OCI-LY3 (cell line): ENCODE data around the gene TMC2.
A peak's percentile ranks its signal among the peaks of the same experiment; 100 is the strongest.

Source experiments
- H2AFZ ChIP-seq: fragments of 200-600, 300-600 bp; shearing (Covaris generic); 2 replicates; pipeline ENCODE4 v1.6.0; 2014; ENCODE audit warnings: antibody characterized with exemption, low read depth, low read length
- H3K27ac ChIP-seq: fragments of 200-600, 300-600 bp; sonication (generic); 2 replicates; pipeline ENCODE4 v1.5.1; 2014; ENCODE audit warnings: mild to moderate bottlenecking, low read length, moderate library complexity, mixed read lengths
- H3K27me3 ChIP-seq: fragments of 200-600, 300-600 bp; sonication (generic); 2 replicates; pipeline ENCODE4 v1.6.1; 2014; ENCODE audit warnings: low read depth, low read length, mixed read lengths
- H3K36me3 ChIP-seq: fragments of 200-600, 300-600 bp; sonication (generic); replicated peaks from 2 replicates; pipeline ENCODE3; 2014; ENCODE audit warnings: low read depth, low read length, mixed read lengths
- H3K4me1 ChIP-seq: fragments of 300-600, 200-600 bp; sonication (generic); 2 replicates; pipeline ENCODE4 v1.6.1; 2014; ENCODE audit warnings: low read length, mixed read lengths
- H3K4me2 ChIP-seq: fragments of 200-600, 300-600 bp; sonication (generic); 2 replicates; pipeline ENCODE4 v1.6.1; 2014; ENCODE audit warnings: low read length, mixed read lengths
- H3K4me3 ChIP-seq: fragments of 300-600, 200-600 bp; sonication (generic); 2 replicates; pipeline ENCODE4 v1.5.1; 2014; ENCODE audit warnings: antibody characterized with exemption, mild to moderate bottlenecking, low read length, moderate library complexity
- H3K79me2 ChIP-seq: fragments of 300-600, 200-600 bp; shearing (Covaris generic); 2 replicates; pipeline ENCODE4 v1.6.1; 2014; ENCODE audit warnings: mild to moderate bottlenecking, low read length, mixed read lengths
- H3K9ac ChIP-seq: fragments of 300-600, 200-600 bp; shearing (Covaris generic); 2 replicates; pipeline ENCODE4 v1.6.0; 2014; ENCODE audit warnings: mild to moderate bottlenecking, low read length, moderate library complexity
- H3K9me3 ChIP-seq: fragments of 200-600, 300-600 bp; shearing (Covaris generic); 2 replicates; pipeline ENCODE4 v1.6.1; 2014; ENCODE audit warnings: low read length, mixed read lengths; ENCODE audit not compliant: insufficient read depth
- H4K20me1 ChIP-seq: fragments of 200-600, 300-600 bp; sonication (generic); 2 replicates; pipeline ENCODE4 v1.6.1; 2016; ENCODE audit warnings: low read length, mixed read lengths; ENCODE audit not compliant: insufficient read depth
- CTCF ChIP-seq: fragments of 200-600, 300-600 bp; sonication (generic); IDR thresholded peaks from 2 replicates; pipeline ENCODE4 v1.5.1; 2014; ENCODE audit warnings: antibody characterized with exemption, low read length, low read depth
- EZH2phosphoT487 ChIP-seq: fragments of 200-600 bp; shearing (Covaris generic); IDR thresholded peaks from 2 replicates; pipeline ENCODE4 v1.6.1; 2018; ENCODE audit warnings: antibody characterized with exemption, mixed run types, low read depth

The TMC2 gene

GRCh38 chr20:2663887-2664719 lies 127.7 kb downstream of the TMC2 start, which contains the start of gene IDH3B:
Gene IDH3B (minus strand): TSS chr20:2664216. CDS start chr20:2664188, 28 bp downstream.
- H3K9ac ChIP-seq = peak within 1 kb of the TSS; percentile 84

GRCh38 chr20:2671977-2672376 lies 135.6 kb downstream of the TMC2 start:
- no peak overlapping the region for H3K27ac ChIP-seq
- H3K4me1 ChIP-seq = peaks cover 6% of the 10 kb centered on the region; the same call in 1 of the 2 replicates
- no peaks in the 10 kb centered on the region for H3K36me3 ChIP-seq
- no peak overlapping the region for H3K4me3 ChIP-seq
- H3K9me3 ChIP-seq = no peaks in the 10 kb centered on the region
- TF ChIP-seq CTCF = peak; percentile 40
- TF ChIP-seq EZH2phosphoT487 = no peak
- no peak overlapping the region for H3K9ac ChIP-seq
- H4K20me1 ChIP-seq = no peaks in the 10 kb centered on the region
- H3K27me3 ChIP-seq = no peaks in the 10 kb centered on the region
- no peaks in the 10 kb centered on the region for H3K79me2 ChIP-seq
- no peak overlapping the region for H3K4me2 ChIP-seq
- H2AFZ ChIP-seq = 0 out of 2 replicates have a peak overlapping the region, but pooled peaks have one; percentile 33

More at GRCh38 chr20:2663887-2664719, 127.7 kb downstream of the TMC2 start, which contains the start of gene IDH3B:
- Histone ChIP-seq H3K4me3 (peak within 1 kb of the TSS; percentile 89), H3K27ac (peak within 1 kb of the TSS; percentile 73), H3K9me3 (no peaks in the 10 kb centered on the region), H3K4me2 (peak within 1 kb of the TSS; percentile 95), H3K79me2 (peaks cover 18% of the 10 kb centered on the region), H3K27me3 (no peaks in the 10 kb centered on the region), H2AFZ (peak within 1 kb of the TSS; percentile 50), H3K36me3 (peaks cover 22% of the 10 kb centered on the region), H3K4me1 (peaks cover 11% of the 10 kb centered on the region), H4K20me1 (0 out of 2 replicates have a peak, but pooled peaks cover 4% of the 10 kb centered on the region)
- TF ChIP-seq CTCF = no peak
- TF ChIP-seq EZH2phosphoT487 = no peak

- Histone ChIP-seq H3K27me3 (no peaks in the 10 kb centered on the region), H3K4me1 (peaks cover 6% of the 10 kb centered on the region; the same call in 1 of the 2 replicates), H3K27ac (no peak overlapping the region), H4K20me1 (no peaks in the 10 kb centered on the region), H3K36me3 (no peaks in the 10 kb centered on the region), H3K9me3 (no peaks in the 10 kb centered on the region), H3K79me2 (no peaks in the 10 kb centered on the region), H3K9ac (no peak overlapping the region), H2AFZ (0 out of 2 replicates have a peak overlapping the region, but pooled peaks have one; percentile 33), H3K4me3 (no peak overlapping the region), H3K4me2 (no peak overlapping the region)
- TF ChIP-seq EZH2phosphoT487 (no peak), CTCF (no peak)
Measured at GRCh38 chr20:2672446-2672845, 136.1 kb downstream of the TMC2 start.

GRCh38 chr20:2673453-2673852 lies 137.1 kb downstream of the TMC2 start:
- H3K4me3 ChIP-seq = no peak overlapping the region
- H3K4me2 ChIP-seq = no peak overlapping the region
- no peaks in the 10 kb centered on the region for H4K20me1 ChIP-seq
- no peaks in the 10 kb centered on the region for H3K79me2 ChIP-seq
- H3K9me3 ChIP-seq = no peaks in the 10 kb centered on the region
- no peak overlapping the region for H3K27ac ChIP-seq
- H3K27me3 ChIP-seq = no peaks in the 10 kb centered on the region
- no peak overlapping the region for H2AFZ ChIP-seq
- no peak overlapping the region for H3K9ac ChIP-seq
- H3K4me1 ChIP-seq = peaks cover 6% of the 10 kb centered on the region; the same call in 1 of the 2 replicates
- TF ChIP-seq EZH2phosphoT487 (no peak), CTCF (no peak)
- no peaks in the 10 kb centered on the region for H3K36me3 ChIP-seq
